GM18873 (cell line): Measurements from ENCODE around the gene SPDYE2.
"Not testable (repeated sequence)": the region's sequence is repeated elsewhere in the genome, so short reads cannot be mapped to it uniquely, and the experiment has no call there.

Experiments used
- ATAC-seq: cut with Tn5 transposase; IDR thresholded peaks from one replicate; pipeline ENCODE4 v1.9.1; 2021; ENCODE audit warnings: mild to moderate bottlenecking, moderate library complexity, moderate number of reproducible peaks; ENCODE audit not compliant: unreplicated experiment, low FRiP score

SPDYE2 gene

GRCh38 chr7:102596036-102596435 is 45.0 kb downstream of the SPDYE2 start:
- not testable (repeated sequence) for ATAC-seq

GRCh38 chr7:102599699-102600098 is 48.7 kb downstream of the SPDYE2 start:
- not testable (repeated sequence) for ATAC-seq

GRCh38 chr7:102602317-102602716 is 51.3 kb downstream of the SPDYE2 start:
- not testable (repeated sequence) for ATAC-seq

DNA sequence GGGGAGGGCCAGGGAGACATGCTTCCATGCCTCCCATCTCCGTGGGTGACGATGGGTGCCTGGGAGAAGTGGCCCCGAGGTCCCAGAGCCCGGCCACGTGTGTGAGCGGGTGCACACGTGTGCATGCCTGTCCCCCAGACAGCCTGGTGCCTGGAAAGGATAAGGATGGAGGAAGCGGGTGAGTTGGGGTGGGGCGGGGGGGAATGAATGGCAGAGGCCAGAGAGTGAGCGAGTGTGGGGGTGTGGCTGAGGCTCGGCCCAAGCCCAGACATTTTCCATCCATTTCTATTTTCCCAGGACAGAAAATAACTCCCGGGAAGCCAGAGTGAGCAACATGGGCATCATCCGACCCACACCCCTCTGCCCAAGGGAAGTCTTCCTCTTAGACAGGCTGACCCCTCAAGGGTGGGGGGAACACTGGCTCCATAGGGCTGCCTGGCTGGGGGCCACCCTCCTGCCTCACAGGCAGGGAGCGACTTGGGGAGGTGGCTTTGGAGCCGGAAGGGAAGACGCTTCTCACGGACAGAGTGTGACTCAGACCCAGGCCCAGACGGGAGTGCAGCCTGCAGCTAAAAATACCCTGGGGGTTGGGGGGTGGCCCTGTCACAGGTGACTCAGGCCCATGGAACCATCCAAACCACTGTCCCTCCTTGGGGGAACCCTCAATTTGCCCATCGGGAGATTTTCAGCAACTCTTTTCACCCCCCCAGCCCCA is 53.6 kb downstream of the SPDYE2 start:
- ATAC-seq = not testable (repeated sequence)

DNA sequence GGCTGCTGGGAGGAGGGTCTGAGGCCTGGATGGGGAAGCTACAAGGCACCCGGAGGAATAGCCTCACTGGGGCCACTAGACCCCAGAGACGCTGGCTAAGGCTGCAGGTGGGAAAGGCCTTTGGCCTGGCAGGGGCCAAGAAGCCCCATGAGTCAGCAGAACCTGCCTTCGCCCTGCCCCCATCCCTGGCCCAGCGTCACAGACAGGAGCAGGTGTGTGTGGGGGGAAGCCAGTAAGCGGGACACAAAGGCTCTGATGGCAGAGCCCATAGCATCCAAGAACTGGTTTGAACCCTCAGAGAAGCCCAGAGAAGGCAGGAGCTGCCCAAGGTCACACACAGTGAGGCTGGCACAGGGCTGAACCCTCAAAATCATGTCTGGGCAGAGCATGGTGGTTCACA is 55.8 kb downstream of the SPDYE2 start:
- ATAC-seq = not testable (repeated sequence)

- ATAC-seq = not testable (repeated sequence)
Measured at GRCh38 chr7:102609734-102610133, 58.7 kb downstream of the SPDYE2 start.

DNA sequence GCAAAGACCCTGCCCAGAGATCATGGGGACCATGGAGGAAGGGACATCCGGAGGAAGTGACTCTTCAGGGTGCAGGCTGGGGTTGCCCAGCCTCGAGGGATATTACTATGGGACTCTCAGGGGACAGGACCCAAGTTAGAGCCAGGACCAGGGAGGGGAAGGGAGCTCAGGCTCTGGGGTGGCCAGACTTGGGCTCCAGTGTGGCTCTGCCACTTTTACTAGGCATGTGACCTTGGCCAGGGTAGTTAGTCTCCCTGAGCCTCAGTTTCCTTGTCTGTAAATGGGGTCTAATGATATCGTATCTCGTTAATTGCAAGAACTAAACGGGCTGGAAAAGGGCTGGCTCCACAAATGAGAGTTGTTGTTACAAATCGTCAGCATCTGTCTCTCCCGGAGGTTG is 59.4 kb downstream of the SPDYE2 start:
- not testable (repeated sequence) for ATAC-seq

DNA sequence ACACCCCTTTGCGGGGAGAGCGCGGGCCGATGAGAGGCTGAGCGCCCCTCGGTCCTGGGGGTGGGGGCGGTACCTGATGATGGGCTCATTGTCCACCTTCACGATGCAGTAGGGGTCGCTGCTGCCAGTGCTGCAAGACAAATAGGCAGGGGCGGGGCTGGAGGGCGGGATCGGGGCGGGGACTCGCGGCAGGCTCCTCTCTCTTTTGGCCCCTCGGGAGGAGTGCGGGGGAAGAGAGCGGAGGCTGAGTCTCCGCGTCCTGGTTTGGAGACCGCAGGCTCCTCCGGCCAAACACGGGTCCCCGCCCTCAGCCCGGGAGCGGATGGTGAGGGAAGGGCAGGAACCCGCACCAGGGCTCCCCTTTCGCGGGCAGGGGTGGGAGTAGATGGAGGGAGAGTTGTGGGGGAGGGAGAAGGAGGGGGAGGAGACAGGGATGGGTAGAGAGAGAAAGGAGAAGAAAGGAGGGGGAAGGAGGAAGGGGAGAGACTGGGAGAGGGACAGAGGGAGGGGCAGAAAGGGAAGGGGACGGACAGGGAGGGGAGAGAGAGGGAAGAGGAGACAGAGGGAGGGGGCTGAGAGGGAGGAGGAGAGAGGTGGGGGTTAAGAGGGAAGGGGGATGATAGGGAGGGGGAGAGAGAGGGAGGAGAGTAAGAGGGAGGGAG is 60.1 kb downstream of the SPDYE2 start:
- ATAC-seq = not testable (repeated sequence)

GRCh38 chr7:102611675-102612325 is 60.8 kb downstream of the SPDYE2 start:
- ATAC-seq = not testable (repeated sequence)
